HCT116 (cell line): Measurements from ENCODE around the gene TMEM186.

ENCODE experiments used
- ATF3 ChIP-seq: IDR thresholded peaks from 2 replicates; pipeline ENCODE4 v1.6.1; 2012
- CBX3 ChIP-seq: IDR thresholded peaks from 2 replicates; pipeline ENCODE4 v1.6.1; 2012; ENCODE audit warnings: low read depth
- CTCF ChIP-seq, 3 experiments: fragments of 200-600 bp in 1 of 3; sonication (generic) in 1 of 3; IDR thresholded peaks in 2 of 3; conservative IDR thresholded peaks in 1 of 3; 2 replicates each; pipeline ENCODE4 v1.5.1; 2012 to 2017; ENCODE audit warnings: low read depth in 2 of 3, low read length in 2 of 3, antibody characterized with exemption in 1 of 3, borderline replicate concordance in 1 of 3, control low read depth in 1 of 3, mild to moderate bottlenecking in 1 of 3, mixed read lengths in 1 of 3, mixed run types in 1 of 3, moderate library complexity in 1 of 3; ENCODE audit not compliant: insufficient read depth in 1 of 3
- EZH2 ChIP-seq: fragments of 200-600 bp; sonication (generic); IDR thresholded peaks from 2 replicates; pipeline ENCODE4 v1.6.1; 2017; ENCODE audit warnings: antibody characterized with exemption, mixed run types
- EZH2phosphoT487 ChIP-seq: fragments of 200-600 bp; IDR thresholded peaks from 2 replicates; pipeline ENCODE4 v1.6.1; 2018; ENCODE audit warnings: antibody characterized with exemption, borderline replicate concordance
- JUND ChIP-seq: IDR thresholded peaks from 2 replicates; pipeline ENCODE4 v1.6.1; 2012
- POLR2A ChIP-seq: IDR thresholded peaks from 2 replicates; pipeline ENCODE4 v1.7.0; 2011; ENCODE audit warnings: borderline replicate concordance; ENCODE audit not compliant: insufficient read depth, insufficient read length; ENCODE audit errors: extremely low read depth
- POLR2AphosphoS5 ChIP-seq: IDR thresholded peaks from 2 replicates; pipeline ENCODE4 v1.6.1; 2011; ENCODE audit warnings: mild to moderate bottlenecking, low read depth, low read length, moderate library complexity
- RAD21 ChIP-seq: IDR thresholded peaks from 2 replicates; pipeline ENCODE4 v1.6.1; 2012; ENCODE audit warnings: low read depth, mild to moderate bottlenecking
- SIN3A ChIP-seq: IDR thresholded peaks from 2 replicates; pipeline ENCODE4 v1.6.1; 2012; ENCODE audit warnings: low read depth
- SP1 ChIP-seq: IDR thresholded peaks from 2 replicates; pipeline ENCODE4 v1.6.1; 2012; ENCODE audit warnings: low read depth
- YY1 ChIP-seq: IDR thresholded peaks from 2 replicates; pipeline ENCODE4 v1.6.1; 2011; ENCODE audit warnings: low read length, low read depth, moderate library complexity, mild to moderate bottlenecking; ENCODE audit not compliant: insufficient replicate concordance; ENCODE audit errors: extremely low read depth
- ZFX ChIP-seq: fragments of 450-650 bp; IDR thresholded peaks from 2 replicates; pipeline ENCODE4 v1.6.1; 2017
- ZNF274 ChIP-seq: fragments of 200-500 bp; sonication (Bioruptor generic); IDR thresholded peaks from 2 replicates; pipeline ENCODE4 v1.6.1; 2014; ENCODE audit warnings: mild to moderate bottlenecking, low read depth, low read length, inconsistent platforms

GRCh38 chr16:8785408-8785807, 12.0 kb downstream of the TMEM186 start:
- TF ChIP-seq ZFX (no peak), EZH2 (no peak), CTCF (IDR thresholded peaks at IDR 0.05 in 2 of 3, conservative IDR thresholded peaks at IDR 0.05 in 1 of 3; ENCODE audit: borderline replicate concordance in 1 of 3, insufficient read depth in 1 of 3, low read depth in 2 of 3, low read length in 2 of 3) (no peak), POLR2A (no peak), SP1 (no peak), POLR2AphosphoS5 (no peak), JUND (no peak), EZH2phosphoT487 (no peak), CBX3 (no peak), ZNF274 (no peak), YY1 (no peak), RAD21 (no peak), ATF3 (no peak), SIN3A (no peak)
